ENCODE data around the gene PJA2. TPM values are rescaled to one million over a fixed set of nuclear protein-coding genes. Genes with fewer than 3 reads are reported as not detected.
"Not testable (repeated sequence)": the region's sequence is repeated elsewhere in the genome, so short reads cannot be mapped to it uniquely, and the experiment has no call there.

The PJA2 gene
- total RNA-seq, 4 donors from 2014 or later, result 95.4 to 159 (median 134) TPM

- TF ChIP-seq CTCF (IDR thresholded peaks at IDR 0.05) (no peak), POLR2A (IDR thresholded peaks at IDR 0.05) (no peak), EP300 (IDR thresholded peaks at IDR 0.05) (no peak)
- Histone ChIP-seq H3K4me1 (peaks cover 0 to 8% (median 0%) of the 10 kb centered on the region in 4 donors), H3K27me3 (no peaks in the 10 kb centered on the region), H3K27ac (no peak overlapping the region), H3K36me3 (no peaks in the 10 kb centered on the region), H3K4me3 (no peak overlapping the region), H3K9me3 (no peaks in the 10 kb centered on the region)
- 87 to 90% methylated on average over 3 of the region's 3 CpGs for WGBS, 2 donors
- DNase-seq (ENCODE audit: low spot score in 2 of 2), result no peak
Observed at GRCh38 chr5:109426075-109426474, 16.3 kb upstream of the PJA2 start.

- H3K36me3 ChIP-seq; H3K9me3 ChIP-seq; H3K4me1 ChIP-seq; H3K27ac ChIP-seq; H3K4me3 ChIP-seq; DNase-seq (ENCODE audit: low spot score in 2 of 2); H3K27me3 ChIP-seq: not testable (repeated sequence)
- WGBS, 2 donors, result 93 to 95% methylated on average over 5 of the region's 5 CpGs
Observed at GRCh38 chr5:109425521-109425920, 15.7 kb upstream of the PJA2 start.

GRCh38 chr5:109421956-109422355 is 12.2 kb upstream of the PJA2 start:
- no peaks in the 10 kb centered on the region for H3K36me3 ChIP-seq
- no peaks in the 10 kb centered on the region for H3K9me3 ChIP-seq
- H3K4me1 ChIP-seq, result no peaks in the 10 kb centered on the region
- H3K4me3 ChIP-seq, result no peak overlapping the region
- no peak for TF ChIP-seq EP300 (IDR thresholded peaks at IDR 0.05)
- TF ChIP-seq CTCF (IDR thresholded peaks at IDR 0.05), result no peak
- no peak for TF ChIP-seq POLR2A (IDR thresholded peaks at IDR 0.05)
- H3K27ac ChIP-seq, result no peak overlapping the region
- H3K27me3 ChIP-seq, result no peaks in the 10 kb centered on the region
- DNase-seq (ENCODE audit: low spot score in 2 of 2), result no peak
- 61 to 71% methylated on average over 2 of the region's 2 CpGs for WGBS, 2 donors

GRCh38 chr5:109418712-109419352 is 9.1 kb upstream of the PJA2 start:
- Histone ChIP-seq H3K4me3 (no peak overlapping the region), H3K27me3 (no peaks in the 10 kb centered on the region), H3K27ac (no peak overlapping the region), H3K36me3 (no peaks in the 10 kb centered on the region), H3K4me1 (no peaks in the 10 kb centered on the region), H3K9me3 (peaks cover 0 to 7% (median 0%) of the 10 kb centered on the region in 4 donors)
- 90% methylated on average over 3 of the region's 3 CpGs for WGBS, 2 donors
- DNase-seq (ENCODE audit: low spot score in 2 of 2), result no peak
- TF ChIP-seq POLR2A (IDR thresholded peaks at IDR 0.05), result no peak

- TF ChIP-seq CTCF (IDR thresholded peaks at IDR 0.05) (no peak), POLR2A (IDR thresholded peaks at IDR 0.05) (no peak), EP300 (IDR thresholded peaks at IDR 0.05) (no peak)
- 89 to 93% methylated on average over 2 of the region's 2 CpGs for WGBS, 2 donors
- Histone ChIP-seq H3K9me3 (peaks cover 0 to 7% (median 0%) of the 10 kb centered on the region in 4 donors), H3K27ac (no peak overlapping the region), H3K27me3 (no peaks in the 10 kb centered on the region), H3K4me1 (peaks cover 0 to 19% (median 5%) of the 10 kb centered on the region in 4 donors), H3K36me3 (no peaks in the 10 kb centered on the region), H3K4me3 (no peak overlapping the region)
- no peak for DNase-seq (ENCODE audit: low spot score in 2 of 2)
Observed at GRCh38 chr5:109416882-109417281, 7.1 kb upstream of the PJA2 start.

- peaks cover 0 to 29% (median 12%) of the 10 kb centered on the region in 4 donors for H3K4me1 ChIP-seq
- peak overlapping the region in 2 of 4 donors; percentile 98 to 99 for H3K27ac ChIP-seq
- not testable (repeated sequence) for H3K36me3 ChIP-seq; DNase-seq (ENCODE audit: low spot score in 2 of 2); H3K27me3 ChIP-seq; H3K9me3 ChIP-seq; H3K4me3 ChIP-seq
- WGBS, 2 donors, result 93 to 95% methylated on average over 2 of the region's 2 CpGs
Observed at GRCh38 chr5:109413921-109414461, 4.2 kb upstream of the PJA2 start.

Data from tibial nerve (tissue), 4 donors.